COLO829 (cell line): ENCODE measurements around the gene MAT2A.
A peak's percentile ranks its signal among the peaks of the same experiment; 100 is the strongest.

ENCODE experiments used
- DNase-seq: peaks from one replicate; pipeline ENCODE4 v3.0.0; 2012; ENCODE audit warnings: low spot score

MAT2A gene

GRCh38 chr2:85538507-85539360, at the start of gene MAT2A:
Gene MAT2A (plus strand): TSS chr2:85539168. CDS start chr2:85539288, 120 bp downstream.
- DNase-seq, result peak; percentile 77

- DNase-seq, result no peak
These were observed 47.9 kb upstream of the MAT2A start for GRCh38 chr2:85490861-85491755.

GRCh38 chr2:85496436-85496835, 42.5 kb upstream of the MAT2A start:
- no peak for DNase-seq

- DNase-seq, result no peak
These were observed 40.9 kb upstream of the MAT2A start for GRCh38 chr2:85497944-85498630.

GRCh38 chr2:85501248-85501647, 37.7 kb upstream of the MAT2A start:
- no peak for DNase-seq

GRCh38 chr2:85502720-85503119, 36.2 kb upstream of the MAT2A start:
- DNase-seq, result no peak

GRCh38 chr2:85503168-85503850, 35.7 kb upstream of the MAT2A start:
- no peak for DNase-seq

- DNase-seq, result no peak
These were observed 34.9 kb upstream of the MAT2A start for GRCh38 chr2:85503851-85504777.

- peak; percentile 60 for DNase-seq
These were observed 34.1 kb upstream of the MAT2A start for GRCh38 chr2:85504778-85505261.

GRCh38 chr2:85505551-85506238, 33.3 kb upstream of the MAT2A start:
- DNase-seq, result no peak

GRCh38 chr2:85506768-85507181, 32.2 kb upstream of the MAT2A start:
- DNase-seq, result no peak

- no peak for DNase-seq
These were observed 27.8 kb upstream of the MAT2A start for GRCh38 chr2:85511008-85511811.

- DNase-seq, result no peak
These were observed 24.6 kb upstream of the MAT2A start for GRCh38 chr2:85514323-85514722.

GRCh38 chr2:85516653-85517389, 22.1 kb upstream of the MAT2A start:
- DNase-seq, result no peak

- no peak for DNase-seq
These were observed 16.8 kb upstream of the MAT2A start for GRCh38 chr2:85522090-85522647.

- DNase-seq, result no peak
These were observed 15.7 kb upstream of the MAT2A start for GRCh38 chr2:85523062-85523902.

- DNase-seq, result no peak
These were observed 15.0 kb upstream of the MAT2A start for GRCh38 chr2:85523903-85524335.
